ENCODE measurements around the gene ELMO1. TPM values are rescaled to one million over a fixed set of nuclear protein-coding genes. Genes with fewer than 3 reads are reported as not detected.

Gene ELMO1
- total RNA-seq, 2 donors from 2014 or later = 66.0 to 72.2 TPM

GRCh38 chr7:37230221-37230620, 218.4 kb downstream of the ELMO1 start:
- TF ChIP-seq, protein P1, sequence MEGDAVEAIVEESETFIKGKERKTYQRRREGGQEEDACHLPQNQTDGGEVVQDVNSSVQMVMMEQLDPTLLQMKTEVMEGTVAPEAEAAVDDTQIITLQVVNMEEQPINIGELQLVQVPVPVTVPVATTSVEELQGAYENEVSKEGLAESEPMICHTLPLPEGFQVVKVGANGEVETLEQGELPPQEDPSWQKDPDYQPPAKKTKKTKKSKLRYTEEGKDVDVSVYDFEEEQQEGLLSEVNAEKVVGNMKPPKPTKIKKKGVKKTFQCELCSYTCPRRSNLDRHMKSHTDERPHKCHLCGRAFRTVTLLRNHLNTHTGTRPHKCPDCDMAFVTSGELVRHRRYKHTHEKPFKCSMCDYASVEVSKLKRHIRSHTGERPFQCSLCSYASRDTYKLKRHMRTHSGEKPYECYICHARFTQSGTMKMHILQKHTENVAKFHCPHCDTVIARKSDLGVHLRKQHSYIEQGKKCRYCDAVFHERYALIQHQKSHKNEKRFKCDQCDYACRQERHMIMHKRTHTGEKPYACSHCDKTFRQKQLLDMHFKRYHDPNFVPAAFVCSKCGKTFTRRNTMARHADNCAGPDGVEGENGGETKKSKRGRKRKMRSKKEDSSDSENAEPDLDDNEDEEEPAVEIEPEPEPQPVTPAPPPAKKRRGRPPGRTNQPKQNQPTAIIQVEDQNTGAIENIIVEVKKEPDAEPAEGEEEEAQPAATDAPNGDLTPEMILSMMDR (IDR thresholded peaks at IDR 0.05) = no peak
- no peak overlapping the region for H3K4me3 ChIP-seq
- no peaks in the 10 kb centered on the region for H3K27me3 ChIP-seq (replicated peaks; ENCODE audit: insufficient read depth)
- no peak overlapping the region for H3K27ac ChIP-seq
- DNase-seq (ENCODE audit: low spot score) = no peak
- peaks cover 0 to 8% of the 10 kb centered on the region in 2 donors for H3K4me1 ChIP-seq (ENCODE audit: control insufficient read depth in 1 of 2, low read depth in 2 of 2)
- ATAC-seq (ENCODE audit: insufficient number of reproducible peaks, low FRiP score, low read depth) = peak; percentile 49
- no peaks in the 10 kb centered on the region for H3K9me3 ChIP-seq
- no peaks in the 10 kb centered on the region for H3K36me3 ChIP-seq

DNA sequence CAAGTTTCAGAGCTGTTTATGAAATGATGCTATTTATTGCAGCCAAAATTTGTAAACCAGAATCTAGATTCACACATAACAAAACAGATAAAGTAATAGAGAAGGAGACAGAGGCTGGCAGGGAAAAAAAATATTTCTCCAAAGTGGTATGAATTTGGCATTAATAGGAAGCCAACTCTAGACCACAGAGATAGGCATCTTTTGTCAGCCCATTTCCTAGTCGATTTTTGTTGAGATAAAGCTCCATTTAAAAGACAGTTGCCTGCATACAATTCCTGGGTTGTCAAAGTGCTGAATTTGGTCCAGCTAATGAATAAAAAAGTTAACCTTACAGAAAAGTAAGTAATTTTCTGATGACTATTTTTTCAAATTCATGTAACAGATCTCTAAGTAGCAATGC, 219.3 kb downstream of the ELMO1 start:
- Histone ChIP-seq H3K27ac (no peak overlapping the region), H3K27me3 (replicated peaks; ENCODE audit: insufficient read depth) (no peaks in the 10 kb centered on the region), H3K4me3 (no peak overlapping the region), H3K9me3 (no peaks in the 10 kb centered on the region), H3K4me1 (ENCODE audit: control insufficient read depth in 1 of 2, low read depth in 2 of 2) (peaks cover 0 to 8% of the 10 kb centered on the region in 2 donors), H3K36me3 (no peaks in the 10 kb centered on the region)
- TF ChIP-seq, protein P1 (IDR thresholded peaks at IDR 0.05) = no peak
- no peak for ATAC-seq (ENCODE audit: insufficient number of reproducible peaks, low FRiP score, low read depth)
- no peak for DNase-seq (ENCODE audit: low spot score)

- Histone ChIP-seq H3K9me3 (no peaks in the 10 kb centered on the region), H3K27me3 (replicated peaks; ENCODE audit: insufficient read depth) (no peaks in the 10 kb centered on the region), H3K4me3 (no peak overlapping the region), H3K27ac (no peak overlapping the region), H3K36me3 (no peaks in the 10 kb centered on the region), H3K4me1 (ENCODE audit: control insufficient read depth in 1 of 2, low read depth in 2 of 2) (peaks cover 0 to 4% of the 10 kb centered on the region in 2 donors)
- ATAC-seq (ENCODE audit: insufficient number of reproducible peaks, low FRiP score, low read depth) = no peak
- TF ChIP-seq, protein P1 (IDR thresholded peaks at IDR 0.05) = no peak
- no peak for DNase-seq (ENCODE audit: low spot score)
Observed at GRCh38 chr7:37225285-37225969, 223.2 kb downstream of the ELMO1 start.

- no peaks in the 10 kb centered on the region for H3K36me3 ChIP-seq
- H3K27me3 ChIP-seq (replicated peaks; ENCODE audit: insufficient read depth) = no peaks in the 10 kb centered on the region
- DNase-seq (ENCODE audit: low spot score) (no peak), ATAC-seq (ENCODE audit: insufficient number of reproducible peaks, low FRiP score, low read depth) (no peak)
- no peak overlapping the region for H3K27ac ChIP-seq
- TF ChIP-seq, protein P1 (IDR thresholded peaks at IDR 0.05) = no peak
- no peaks in the 10 kb centered on the region for H3K9me3 ChIP-seq
- no peak overlapping the region for H3K4me3 ChIP-seq
- H3K4me1 ChIP-seq (ENCODE audit: control insufficient read depth in 1 of 2, low read depth in 2 of 2) = no peaks in the 10 kb centered on the region
Observed at GRCh38 chr7:37224746-37225145, 223.9 kb downstream of the ELMO1 start.

- Histone ChIP-seq H3K36me3 (no peaks in the 10 kb centered on the region), H3K4me1 (ENCODE audit: control insufficient read depth in 1 of 2, low read depth in 2 of 2) (no peaks in the 10 kb centered on the region), H3K27ac (no peak overlapping the region), H3K27me3 (replicated peaks; ENCODE audit: insufficient read depth) (no peaks in the 10 kb centered on the region), H3K9me3 (no peaks in the 10 kb centered on the region), H3K4me3 (no peak overlapping the region)
- ATAC-seq (ENCODE audit: insufficient number of reproducible peaks, low FRiP score, low read depth) = no peak
- TF ChIP-seq, protein P1 (IDR thresholded peaks at IDR 0.05) = no peak
- DNase-seq (ENCODE audit: low spot score) = no peak
Observed at GRCh38 chr7:37220664-37221063, 228.0 kb downstream of the ELMO1 start.

Measured in thoracic aorta (tissue), 2 donors.